Measurements from ENCODE around the gene RBM42.

DNA sequence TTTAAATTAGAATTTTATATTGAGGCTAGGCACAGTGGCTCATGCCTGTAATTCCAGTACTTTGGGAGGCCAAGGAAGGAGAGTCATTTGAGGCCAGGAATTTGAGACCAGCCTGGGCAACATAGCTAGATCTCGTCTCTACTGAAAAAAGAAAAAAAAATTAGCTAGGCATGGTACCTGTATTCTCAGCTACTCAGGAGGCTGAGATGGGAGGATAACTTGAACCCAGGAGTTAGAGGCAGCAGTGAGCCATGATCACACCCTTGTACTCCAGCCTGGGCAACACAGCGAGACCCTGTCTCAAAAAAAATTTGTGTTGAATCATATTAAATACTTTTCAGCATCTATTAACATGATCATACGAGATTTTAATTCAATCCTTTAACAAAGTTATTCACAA is 38.0 kb upstream of the RBM42 start:
- TF ChIP-seq CTCF (IDR thresholded peaks at IDR 0.05) (no peak), POLR2A (IDR thresholded peaks at IDR 0.05) (no peak)
